ENCODE measurements around the gene PNMA5.

DNA sequence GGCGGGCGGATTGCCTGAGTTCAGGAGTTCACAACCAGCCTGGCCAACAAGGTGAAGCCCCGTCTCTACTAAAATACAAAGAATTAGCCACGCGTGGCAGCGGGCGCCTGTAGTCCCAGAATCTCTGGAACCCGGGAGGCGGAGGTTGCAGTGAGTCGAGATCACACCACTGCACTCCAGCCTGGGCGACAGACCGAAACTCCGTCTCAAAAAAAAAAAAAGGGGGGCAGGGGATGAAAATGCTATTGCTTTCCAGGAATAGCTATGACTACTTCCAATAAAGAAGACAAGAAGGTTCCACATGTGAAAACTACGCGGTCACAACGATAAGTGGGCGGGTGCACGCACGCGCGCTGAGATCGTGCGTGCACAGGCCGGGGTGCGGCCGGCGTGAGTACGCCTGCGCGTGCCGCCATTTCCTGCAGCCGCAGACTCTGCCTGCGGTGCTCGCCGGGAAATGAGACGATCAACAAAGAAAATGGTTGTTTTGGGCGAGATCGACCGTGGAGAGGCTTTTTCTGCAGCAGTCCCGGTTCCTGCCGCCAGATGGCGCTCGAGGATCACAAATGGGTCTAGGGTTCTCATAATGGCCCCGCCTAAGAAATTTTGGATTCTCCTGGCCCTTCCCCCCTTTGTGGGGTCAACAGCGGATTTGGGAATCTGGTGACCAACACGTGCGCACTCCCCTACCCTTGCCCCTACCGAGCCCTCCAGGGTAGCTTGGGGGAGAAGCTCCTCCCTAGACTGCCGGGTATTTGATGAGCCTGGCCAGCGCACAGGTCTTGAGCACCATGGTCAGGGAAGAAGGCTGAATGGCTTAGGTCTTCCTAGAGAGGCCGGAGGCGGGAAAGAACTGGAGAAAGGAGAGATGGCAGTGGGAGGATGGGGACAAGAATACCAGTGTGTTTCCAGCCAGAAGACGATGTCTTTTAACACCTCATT lies 35.1 kb downstream of the PNMA5 start:
- peak; percentile 88 to 96 (median 90) for TF ChIP-seq CTCF (IDR thresholded peaks at IDR 0.05)
- no peak for TF ChIP-seq POLR2A (IDR thresholded peaks at IDR 0.05)
- TF ChIP-seq EP300 (IDR thresholded peaks at IDR 0.05): no peak
